ENCODE data around the gene DOK3. TPM values are rescaled to one million over a fixed set of nuclear protein-coding genes. Genes with fewer than 3 reads are reported as not detected.

Gene DOK3
- total and polyA plus RNA-seq, 10 of the 15 experiments (the other 5 are each of a cell fraction or from before 2014, with no cell fraction given) = 6.6 to 107 (median 52.1) TPM

DNA sequence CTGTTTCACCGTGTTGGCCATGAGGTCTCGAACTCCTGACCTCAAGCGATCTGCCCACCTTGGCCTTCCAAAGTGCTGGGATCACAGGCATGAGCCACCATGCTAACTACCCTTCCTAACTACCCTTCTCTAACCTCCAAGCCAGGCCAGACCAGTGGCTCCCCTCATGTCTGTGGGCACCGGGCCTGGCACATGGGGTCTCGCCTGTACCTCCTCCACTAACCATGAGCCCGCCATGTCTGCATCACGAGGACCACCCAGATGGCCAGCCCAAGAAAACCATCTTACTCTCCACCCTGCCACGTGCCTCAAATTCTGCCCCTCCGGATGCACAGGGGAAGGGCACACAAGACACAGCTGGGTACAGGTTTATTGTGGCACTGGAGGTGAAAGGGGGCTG lies 26.6 kb downstream of the DOK3 start:
- in situ Hi-C loops (cut with MboI) = no loop called here
- no peaks in the 10 kb centered on the region for H3K27me3 ChIP-seq (replicated peaks in 1 of 2; ENCODE audit: control insufficient read depth in 2 of 2, insufficient read depth in 2 of 2, low read length in 1 of 2)
- H2AFZ ChIP-seq (ENCODE audit: control insufficient read depth, low read depth, low read length) = no peak overlapping the region
- ATAC-seq (no peak), FAIRE-seq (no peak), DNase-seq (ENCODE audit: low read depth, low spot score) (no peak)
- ChIA-PET RAD21 (ENCODE audit: unreplicated experiment) (no interaction called here), CTCF (no interaction called here), SMC1A (ENCODE audit: uncharacterized antibody, unreplicated experiment) (no interaction called here), POLR2A (no interaction called here)
- peaks cover 12% of the 10 kb centered on the region for H3K4me1 ChIP-seq (ENCODE audit: control insufficient read depth, insufficient read depth, low read length)
- no peak overlapping the region for H3K4me3 ChIP-seq
- 85% methylated on average over 9 of the region's 9 CpGs for WGBS (ENCODE audit: insufficient coverage, insufficient replicate concordance, low lambda C conversion rate, missing lambda C conversion rate)
- no peaks in the 10 kb centered on the region; a peak in 2 of 4 replicates for H3K36me3 ChIP-seq (ENCODE audit: control insufficient read depth in 2 of 2, insufficient read depth in 2 of 2, low read length in 1 of 2)
- intact Hi-C loops (cut with micrococcal nuclease; ENCODE audit: unreplicated experiment) = no loop called here
- H3K79me2 ChIP-seq (ENCODE audit: control insufficient read depth, insufficient read depth, low read length) = no peaks in the 10 kb centered on the region
- H4K20me1 ChIP-seq (ENCODE audit: control insufficient read depth, insufficient read depth) = no peaks in the 10 kb centered on the region
- no TSS peak for BruUV-seq (replicated peaks)
- H3K9me3 ChIP-seq (replicated peaks; ENCODE audit: control insufficient read depth, insufficient read depth, low read length) = no peaks in the 10 kb centered on the region
- no peak overlapping the region for H3K9ac ChIP-seq (ENCODE audit: control insufficient read depth, insufficient read depth, low read length)
- H3K27ac ChIP-seq (ENCODE audit: control insufficient read depth, insufficient read depth) = no peak overlapping the region
- 0 out of 2 replicates have a peak, but pooled peaks have one; percentile 12 for TF ChIP-seq POLR2A (IDR thresholded peaks at IDR 0.05; ENCODE audit: low read depth, low read length)
- TF ChIP-seq NR2C1 (IDR thresholded peaks at IDR 0.05) = no peak
- H3K4me2 ChIP-seq (ENCODE audit: control insufficient read depth, insufficient read depth) = no peak overlapping the region

DNA sequence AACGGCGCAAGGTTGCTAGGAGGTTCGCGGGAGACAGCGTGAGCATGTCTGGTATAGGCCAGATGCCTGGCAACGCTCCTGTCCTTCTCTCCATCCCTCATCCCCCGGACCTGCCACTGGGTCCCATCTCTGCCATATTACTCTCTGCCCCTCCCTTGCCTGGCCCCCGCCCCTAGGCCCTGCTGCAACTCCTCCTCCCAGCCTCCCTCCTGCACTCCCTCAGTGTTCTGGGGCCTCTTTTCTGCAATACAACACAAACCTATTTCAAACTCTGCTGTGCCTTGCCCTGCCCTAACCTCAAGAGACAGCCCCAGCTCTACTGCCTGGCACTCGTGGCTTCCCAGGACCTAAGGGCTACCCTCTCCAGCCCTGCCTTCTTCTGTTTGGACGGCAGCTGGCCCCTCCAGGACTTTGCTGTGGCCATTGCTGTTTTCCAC lies 27.2 kb downstream of the DOK3 start:
- Histone ChIP-seq H3K79me2 (ENCODE audit: control insufficient read depth, insufficient read depth, low read length) (no peaks in the 10 kb centered on the region), H4K20me1 (ENCODE audit: control insufficient read depth, insufficient read depth) (no peaks in the 10 kb centered on the region), H3K27ac (ENCODE audit: control insufficient read depth, insufficient read depth) (no peak overlapping the region), H3K9ac (ENCODE audit: control insufficient read depth, insufficient read depth, low read length) (no peak overlapping the region), H3K4me1 (ENCODE audit: control insufficient read depth, insufficient read depth, low read length) (peaks cover 12% of the 10 kb centered on the region), H2AFZ (ENCODE audit: control insufficient read depth, low read depth, low read length) (no peak overlapping the region), H3K36me3 (ENCODE audit: control insufficient read depth in 2 of 2, insufficient read depth in 2 of 2, low read length in 1 of 2) (no peaks in the 10 kb centered on the region; a peak in 2 of 4 replicates), H3K4me3 (no peak overlapping the region), H3K27me3 (replicated peaks in 1 of 2; ENCODE audit: control insufficient read depth in 2 of 2, insufficient read depth in 2 of 2, low read length in 1 of 2) (no peaks in the 10 kb centered on the region), H3K4me2 (ENCODE audit: control insufficient read depth, insufficient read depth) (no peak overlapping the region), H3K9me3 (replicated peaks; ENCODE audit: control insufficient read depth, insufficient read depth, low read length) (no peaks in the 10 kb centered on the region)
- ChIA-PET SMC1A (ENCODE audit: uncharacterized antibody, unreplicated experiment) (no interaction called here), CTCF (no interaction called here), POLR2A (no interaction called here), RAD21 (ENCODE audit: unreplicated experiment) (no interaction called here)
- WGBS (ENCODE audit: insufficient coverage, insufficient replicate concordance, low lambda C conversion rate, missing lambda C conversion rate) = 86% methylated on average over 10 of the region's 10 CpGs
- in situ Hi-C loops (cut with MboI) (no loop called here), intact Hi-C loops (cut with micrococcal nuclease; ENCODE audit: unreplicated experiment) (no loop called here)
- FAIRE-seq (no peak), ATAC-seq (no peak), DNase-seq (ENCODE audit: low read depth, low spot score) (no peak)
- BruUV-seq (replicated peaks) = no TSS peak
- TF ChIP-seq, protein P1, sequence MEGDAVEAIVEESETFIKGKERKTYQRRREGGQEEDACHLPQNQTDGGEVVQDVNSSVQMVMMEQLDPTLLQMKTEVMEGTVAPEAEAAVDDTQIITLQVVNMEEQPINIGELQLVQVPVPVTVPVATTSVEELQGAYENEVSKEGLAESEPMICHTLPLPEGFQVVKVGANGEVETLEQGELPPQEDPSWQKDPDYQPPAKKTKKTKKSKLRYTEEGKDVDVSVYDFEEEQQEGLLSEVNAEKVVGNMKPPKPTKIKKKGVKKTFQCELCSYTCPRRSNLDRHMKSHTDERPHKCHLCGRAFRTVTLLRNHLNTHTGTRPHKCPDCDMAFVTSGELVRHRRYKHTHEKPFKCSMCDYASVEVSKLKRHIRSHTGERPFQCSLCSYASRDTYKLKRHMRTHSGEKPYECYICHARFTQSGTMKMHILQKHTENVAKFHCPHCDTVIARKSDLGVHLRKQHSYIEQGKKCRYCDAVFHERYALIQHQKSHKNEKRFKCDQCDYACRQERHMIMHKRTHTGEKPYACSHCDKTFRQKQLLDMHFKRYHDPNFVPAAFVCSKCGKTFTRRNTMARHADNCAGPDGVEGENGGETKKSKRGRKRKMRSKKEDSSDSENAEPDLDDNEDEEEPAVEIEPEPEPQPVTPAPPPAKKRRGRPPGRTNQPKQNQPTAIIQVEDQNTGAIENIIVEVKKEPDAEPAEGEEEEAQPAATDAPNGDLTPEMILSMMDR (IDR thresholded peaks at IDR 0.05 in 2 of 3, conservative IDR thresholded peaks at IDR 0.05 in 1 of 3; ENCODE audit: control insufficient read depth in 2 of 3, extremely low read depth in 1 of 3, insufficient read depth in 1 of 3, low read depth in 3 of 3, low read length in 3 of 3) = no peak
- TF ChIP-seq JUND (IDR thresholded peaks at IDR 0.05; ENCODE audit: low read depth, low read length) (no peak), CBX3 (IDR thresholded peaks at IDR 0.05; ENCODE audit: borderline replicate concordance, low read depth) (no peak), SREBF1 (IDR thresholded peaks at IDR 0.05; ENCODE audit: low read length) (no peak), PAX8 (IDR thresholded peaks at IDR 0.05) (no peak), NBN (IDR thresholded peaks at IDR 0.05) (no peak), HDAC6 (IDR thresholded peaks at IDR 0.05; ENCODE audit: unreplicated experiment) (no peak), TBL1XR1 (IDR thresholded peaks at IDR 0.05; ENCODE audit: low read depth, low read length) (no peak), ZBED1 (IDR thresholded peaks at IDR 0.05; ENCODE audit: borderline replicate concordance) (no peak), ZNF207 (IDR thresholded peaks at IDR 0.05; ENCODE audit: borderline replicate concordance) (no peak), TCF7 (IDR thresholded peaks at IDR 0.05; ENCODE audit: borderline replicate concordance) (no peak), KDM1A (IDR thresholded peaks at IDR 0.05; ENCODE audit: borderline replicate concordance) (no peak), RAD51 (IDR thresholded peaks at IDR 0.05) (no peak), SMARCA5 (IDR thresholded peaks at IDR 0.05) (no peak)
- TF ChIP-seq, protein P2, sequence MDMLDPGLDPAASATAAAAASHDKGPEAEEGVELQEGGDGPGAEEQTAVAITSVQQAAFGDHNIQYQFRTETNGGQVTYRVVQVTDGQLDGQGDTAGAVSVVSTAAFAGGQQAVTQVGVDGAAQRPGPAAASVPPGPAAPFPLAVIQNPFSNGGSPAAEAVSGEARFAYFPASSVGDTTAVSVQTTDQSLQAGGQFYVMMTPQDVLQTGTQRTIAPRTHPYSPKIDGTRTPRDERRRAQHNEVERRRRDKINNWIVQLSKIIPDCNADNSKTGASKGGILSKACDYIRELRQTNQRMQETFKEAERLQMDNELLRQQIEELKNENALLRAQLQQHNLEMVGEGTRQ (IDR thresholded peaks at IDR 0.05; ENCODE audit: borderline replicate concordance, low read depth, low read length) = no peak
- TF ChIP-seq, protein P3, sequence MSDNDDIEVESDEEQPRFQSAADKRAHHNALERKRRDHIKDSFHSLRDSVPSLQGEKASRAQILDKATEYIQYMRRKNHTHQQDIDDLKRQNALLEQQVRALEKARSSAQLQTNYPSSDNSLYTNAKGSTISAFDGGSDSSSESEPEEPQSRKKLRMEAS (IDR thresholded peaks at IDR 0.05; ENCODE audit: low read depth, low read length) = no peak

Data from GM12878 (cell line).